ENCODE data around the gene GATA2.

- TF ChIP-seq REST (IDR thresholded peaks at IDR 0.05; ENCODE audit: low read depth): no peak
- no peak for TF ChIP-seq FOSL1 (IDR thresholded peaks at IDR 0.05; ENCODE audit: low read depth)
- TF ChIP-seq CTCF (IDR thresholded peaks at IDR 0.05 in 2 of 3, conservative IDR thresholded peaks at IDR 0.05 in 1 of 3; ENCODE audit: borderline replicate concordance in 1 of 3, insufficient read depth in 1 of 3, low read depth in 2 of 3, low read length in 2 of 3): no peak
- TF ChIP-seq JUND (IDR thresholded peaks at IDR 0.05): no peak
- no peak for TF ChIP-seq RAD21 (IDR thresholded peaks at IDR 0.05; ENCODE audit: low read depth)
These were observed 53.8 kb downstream of the GATA2 start for GRCh38 chr3:128439226-128439625.
